ENCODE measurements around the gene PTPN6. TPM values are rescaled to one million over a fixed set of nuclear protein-coding genes. Genes with fewer than 3 reads are reported as not detected.
A peak's percentile ranks its signal among the peaks of the same experiment; 100 is the strongest.

Gene PTPN6
- total and polyA plus RNA-seq, 10 of the 15 experiments (the other 5 are each of a cell fraction or from before 2014, with no cell fraction given), result 229 to 457 (median 370) TPM

GRCh38 chr12:6943722-6944380 lies 7.3 kb upstream of the PTPN6 start, which contains the start of the genes C12orf57 and RNU7-1 (continued):
- TF ChIP-seq PAX8 (IDR thresholded peaks at IDR 0.05), result 0 out of 2 replicates have a peak, but pooled peaks have one; percentile 38
- TF ChIP-seq ZBTB33 (IDR thresholded peaks at IDR 0.05), result peak; percentile 89
- TF ChIP-seq MXI1 (IDR thresholded peaks at IDR 0.05; ENCODE audit: low read depth, low read length), result peak; percentile 72
- TF ChIP-seq EGR1 (IDR thresholded peaks at IDR 0.05; ENCODE audit: borderline replicate concordance in 1 of 2, low read depth in 2 of 2, low read length in 2 of 2), result peak in 1 of 2 experiments; percentile 76; a peak in 1 of 3 replicates
- TF ChIP-seq NFXL1 (IDR thresholded peaks at IDR 0.05; ENCODE audit: borderline replicate concordance), result no peak
- TF ChIP-seq BCL11A (IDR thresholded peaks at IDR 0.05; ENCODE audit: low read depth, low read length), result peak; percentile 92
- TF ChIP-seq SMARCA5 (IDR thresholded peaks at IDR 0.05), result 0 out of 2 replicates have a peak, but pooled peaks have one; percentile 19
- no peak for TF ChIP-seq PML (IDR thresholded peaks at IDR 0.05; ENCODE audit: low read length)
- TF ChIP-seq ZNF687 (IDR thresholded peaks at IDR 0.05), result peak; percentile 100
- 0 out of 2 replicates have a peak, but pooled peaks have one; percentile 25 for TF ChIP-seq YBX1 (IDR thresholded peaks at IDR 0.05)
- TF ChIP-seq POLR2A (IDR thresholded peaks at IDR 0.05; ENCODE audit: low read depth, low read length), result peak; percentile 98
- peak; percentile 24; the same call in 1 of the 2 replicates for TF ChIP-seq STAT1 (conservative IDR thresholded peaks at IDR 0.05)
- no peak; the same call in 1 of the 2 replicates for TF ChIP-seq IKZF1 (conservative IDR thresholded peaks at IDR 0.05)
- TF ChIP-seq NR2C2 (IDR thresholded peaks at IDR 0.05; ENCODE audit: borderline replicate concordance, control insufficient read depth, insufficient read length, low read depth), result no peak
- TF ChIP-seq LARP7 (IDR thresholded peaks at IDR 0.05), result peak; percentile 95
- TF ChIP-seq BHLHE40 (IDR thresholded peaks at IDR 0.05; ENCODE audit: borderline replicate concordance in 1 of 2, low read depth in 2 of 2, low read length in 1 of 2), result peak in 1 of 2 experiments; percentile 51; a peak in 3 of 4 replicates
- peak; percentile 100 for TF ChIP-seq BACH1 (IDR thresholded peaks at IDR 0.05; ENCODE audit: borderline replicate concordance)
- TF ChIP-seq HDGF (IDR thresholded peaks at IDR 0.05), result no peak
- peak; percentile 100 for TF ChIP-seq SMAD5 (IDR thresholded peaks at IDR 0.05; ENCODE audit: low read depth)
- peak; percentile 35 for TF ChIP-seq HDAC6 (IDR thresholded peaks at IDR 0.05; ENCODE audit: unreplicated experiment)
- peak; percentile 75 for TF ChIP-seq BCLAF1 (IDR thresholded peaks at IDR 0.05)
- TF ChIP-seq SP1 (IDR thresholded peaks at IDR 0.05; ENCODE audit: low read depth, low read length), result no peak
- TF ChIP-seq JUND (IDR thresholded peaks at IDR 0.05; ENCODE audit: low read depth, low read length), result no peak
- no peak for TF ChIP-seq HDAC2 (IDR thresholded peaks at IDR 0.05)

Data from GM12878 (cell line).